ENCODE results near the gene ISM1.

DNA sequence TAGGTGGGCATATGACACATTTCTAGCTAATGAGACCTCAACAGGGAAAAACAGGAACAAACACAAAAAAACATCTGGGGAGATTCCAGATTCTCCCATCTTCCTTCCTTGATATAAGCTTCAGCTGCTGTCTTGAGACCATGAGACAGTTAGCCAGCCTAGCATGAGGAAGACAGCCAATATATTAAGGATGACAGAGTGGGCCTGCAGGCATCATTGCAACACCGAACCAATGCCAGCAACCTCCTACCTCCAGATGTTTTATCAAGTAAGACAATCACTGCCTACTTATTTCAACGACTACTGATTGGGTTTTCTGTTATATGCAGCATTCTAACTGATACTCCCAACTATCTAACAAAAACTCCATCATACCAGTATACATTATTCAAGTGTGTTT is 119.0 kb downstream of the ISM1 start:
- TF ChIP-seq, protein P1, sequence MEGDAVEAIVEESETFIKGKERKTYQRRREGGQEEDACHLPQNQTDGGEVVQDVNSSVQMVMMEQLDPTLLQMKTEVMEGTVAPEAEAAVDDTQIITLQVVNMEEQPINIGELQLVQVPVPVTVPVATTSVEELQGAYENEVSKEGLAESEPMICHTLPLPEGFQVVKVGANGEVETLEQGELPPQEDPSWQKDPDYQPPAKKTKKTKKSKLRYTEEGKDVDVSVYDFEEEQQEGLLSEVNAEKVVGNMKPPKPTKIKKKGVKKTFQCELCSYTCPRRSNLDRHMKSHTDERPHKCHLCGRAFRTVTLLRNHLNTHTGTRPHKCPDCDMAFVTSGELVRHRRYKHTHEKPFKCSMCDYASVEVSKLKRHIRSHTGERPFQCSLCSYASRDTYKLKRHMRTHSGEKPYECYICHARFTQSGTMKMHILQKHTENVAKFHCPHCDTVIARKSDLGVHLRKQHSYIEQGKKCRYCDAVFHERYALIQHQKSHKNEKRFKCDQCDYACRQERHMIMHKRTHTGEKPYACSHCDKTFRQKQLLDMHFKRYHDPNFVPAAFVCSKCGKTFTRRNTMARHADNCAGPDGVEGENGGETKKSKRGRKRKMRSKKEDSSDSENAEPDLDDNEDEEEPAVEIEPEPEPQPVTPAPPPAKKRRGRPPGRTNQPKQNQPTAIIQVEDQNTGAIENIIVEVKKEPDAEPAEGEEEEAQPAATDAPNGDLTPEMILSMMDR (IDR thresholded peaks at IDR 0.05; ENCODE audit: low read length): no peak
- TF ChIP-seq EZH2 (IDR thresholded peaks at IDR 0.05; ENCODE audit: borderline replicate concordance, low read length): no peak
